Vagina (tissue), 2 donors: ENCODE results near the gene SLAMF9. TPM values are rescaled to one million over a fixed set of nuclear protein-coding genes. Genes with fewer than 3 reads are reported as not detected.

Source experiments
- DNase-seq, 2 donors: peaks; one replicate each; pipeline ENCODE4 v3.0.0-alpha.2; 2017; ENCODE audit errors: extremely low spot score in 2 of 2
- H3K27ac ChIP-seq: fragments of 200-600 bp; sonication (generic); one replicate; pipeline ENCODE4 v1.5.1; 2019
- H3K27me3 ChIP-seq: fragments of 200-600 bp; sonication (generic); one replicate; pipeline ENCODE4 v1.5.1; 2019
- H3K36me3 ChIP-seq, 2 donors: fragments of 200-600 bp; sonication (generic); one replicate each; pipeline ENCODE4 v1.5.1; 2017 to 2019
- H3K4me1 ChIP-seq: fragments of 200-600 bp; sonication (generic); one replicate; pipeline ENCODE4 v1.5.1; 2019
- H3K4me3 ChIP-seq, 2 donors: fragments of 200-600 bp; sonication (generic); 1 replicate in 1 of 2; 2 replicates in 1 of 2; pipeline ENCODE4 v1.5.1; 2016 to 2019
- H3K9me3 ChIP-seq: fragments of 200-600 bp; sonication (generic); one replicate; pipeline ENCODE4 v1.5.1; 2019
- POLR2A ChIP-seq, 2 donors: fragments of 450-650 bp; IDR thresholded peaks; one replicate each; pipeline ENCODE4 v1.6.1; 2017; ENCODE audit warnings: antibody characterized with exemption in 2 of 2, mild to moderate bottlenecking in 2 of 2, moderate library complexity in 2 of 2
- POLR2AphosphoS5 ChIP-seq, 2 donors: sonication (generic); formaldehyde crosslinking; IDR thresholded peaks; one replicate each; pipeline ENCODE4 v1.9.0; 2017; ENCODE audit warnings: antibody characterized with exemption in 2 of 2, mild to moderate bottlenecking in 2 of 2, low read depth in 1 of 2; ENCODE audit not compliant: insufficient read depth in 1 of 2
- intact Hi-C: fragments of 100-400 bp; cut with DNase I; formaldehyde crosslinking; loops from one replicate; pipeline ENCODE4 v1.15.1; 2023
- total RNA-seq: library from RNA; depleted of rRNA; stranded (reverse); fragments of >200 nt; gene quantifications from one replicate; pipeline ENCODE4 v1.2.3, GENCODE V29; 2016
- TF ChIP-seq, protein P1 (sequence below), 3 experiments: fragments of 450-650 bp in 2 of 3; fragments of 200-600 bp in 1 of 3; sonication (generic) in 1 of 3; IDR thresholded peaks; one replicate each; pipeline ENCODE4 v1.5.1; 2017 to 2019; ENCODE audit warnings: antibody characterized with exemption in 3 of 3, mild to moderate bottlenecking in 2 of 3, moderate library complexity in 2 of 3

Gene SLAMF9
- total RNA-seq, 1 donor from 2014 or later: not detected

DNA sequence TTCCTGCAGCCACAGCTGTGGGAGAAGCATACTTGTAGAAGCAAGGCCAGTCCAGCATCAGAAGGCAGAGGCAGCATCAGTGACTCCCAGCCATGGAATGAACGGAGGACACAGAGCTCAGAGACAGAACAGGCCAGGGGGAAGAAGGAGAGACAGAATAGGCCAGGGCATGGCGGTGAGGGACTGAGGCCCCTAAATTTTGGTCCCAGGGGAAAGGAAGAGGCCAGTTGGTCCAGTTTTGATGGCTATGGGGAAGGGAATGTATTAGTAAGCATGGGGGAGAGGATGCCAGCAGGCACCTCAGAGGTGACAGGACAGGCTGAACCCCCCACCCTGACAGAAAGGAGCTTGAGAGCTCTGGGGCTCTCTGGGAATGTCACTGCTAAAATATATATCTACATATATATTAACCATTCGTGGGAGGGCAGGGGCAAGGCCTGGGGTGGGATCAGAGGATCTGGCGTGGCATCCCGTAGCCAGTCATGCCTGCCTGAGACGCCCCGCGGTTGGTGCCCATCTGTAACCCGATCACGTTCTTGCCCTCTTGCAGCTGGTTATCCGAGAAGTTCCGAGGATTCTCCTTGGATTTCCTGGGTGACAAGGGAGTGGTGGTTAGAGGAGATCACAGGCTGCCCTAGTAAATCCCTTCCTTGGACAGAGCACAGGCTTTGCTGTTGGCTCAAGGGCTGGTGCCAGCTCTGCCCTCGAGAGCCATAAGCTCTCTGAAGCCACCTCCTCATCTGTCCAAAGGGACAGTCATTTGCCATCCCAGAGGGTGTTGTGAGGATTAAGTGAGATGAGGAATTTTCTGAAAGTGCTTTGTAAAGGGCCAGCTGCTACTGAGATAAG is 35.5 kb downstream of the SLAMF9 start:
- Histone ChIP-seq H3K4me1 (peaks cover 80% of the 10 kb centered on the region), H3K36me3 (peaks cover 0 to 29% of the 10 kb centered on the region in 2 donors), H3K4me3 (no peak overlapping the region), H3K27ac (no peak overlapping the region), H3K27me3 (no peaks in the 10 kb centered on the region), H3K9me3 (no peaks in the 10 kb centered on the region)
- DNase-seq: no peak
- no peak for TF ChIP-seq POLR2AphosphoS5 (IDR thresholded peaks at IDR 0.05; ENCODE audit: insufficient read depth in 1 of 2, low read depth in 1 of 2)
- TF ChIP-seq, protein P1, sequence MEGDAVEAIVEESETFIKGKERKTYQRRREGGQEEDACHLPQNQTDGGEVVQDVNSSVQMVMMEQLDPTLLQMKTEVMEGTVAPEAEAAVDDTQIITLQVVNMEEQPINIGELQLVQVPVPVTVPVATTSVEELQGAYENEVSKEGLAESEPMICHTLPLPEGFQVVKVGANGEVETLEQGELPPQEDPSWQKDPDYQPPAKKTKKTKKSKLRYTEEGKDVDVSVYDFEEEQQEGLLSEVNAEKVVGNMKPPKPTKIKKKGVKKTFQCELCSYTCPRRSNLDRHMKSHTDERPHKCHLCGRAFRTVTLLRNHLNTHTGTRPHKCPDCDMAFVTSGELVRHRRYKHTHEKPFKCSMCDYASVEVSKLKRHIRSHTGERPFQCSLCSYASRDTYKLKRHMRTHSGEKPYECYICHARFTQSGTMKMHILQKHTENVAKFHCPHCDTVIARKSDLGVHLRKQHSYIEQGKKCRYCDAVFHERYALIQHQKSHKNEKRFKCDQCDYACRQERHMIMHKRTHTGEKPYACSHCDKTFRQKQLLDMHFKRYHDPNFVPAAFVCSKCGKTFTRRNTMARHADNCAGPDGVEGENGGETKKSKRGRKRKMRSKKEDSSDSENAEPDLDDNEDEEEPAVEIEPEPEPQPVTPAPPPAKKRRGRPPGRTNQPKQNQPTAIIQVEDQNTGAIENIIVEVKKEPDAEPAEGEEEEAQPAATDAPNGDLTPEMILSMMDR (IDR thresholded peaks at IDR 0.05): no peak
- no peak for TF ChIP-seq POLR2A (IDR thresholded peaks at IDR 0.05)
- intact Hi-C loops: no loop called here

DNA sequence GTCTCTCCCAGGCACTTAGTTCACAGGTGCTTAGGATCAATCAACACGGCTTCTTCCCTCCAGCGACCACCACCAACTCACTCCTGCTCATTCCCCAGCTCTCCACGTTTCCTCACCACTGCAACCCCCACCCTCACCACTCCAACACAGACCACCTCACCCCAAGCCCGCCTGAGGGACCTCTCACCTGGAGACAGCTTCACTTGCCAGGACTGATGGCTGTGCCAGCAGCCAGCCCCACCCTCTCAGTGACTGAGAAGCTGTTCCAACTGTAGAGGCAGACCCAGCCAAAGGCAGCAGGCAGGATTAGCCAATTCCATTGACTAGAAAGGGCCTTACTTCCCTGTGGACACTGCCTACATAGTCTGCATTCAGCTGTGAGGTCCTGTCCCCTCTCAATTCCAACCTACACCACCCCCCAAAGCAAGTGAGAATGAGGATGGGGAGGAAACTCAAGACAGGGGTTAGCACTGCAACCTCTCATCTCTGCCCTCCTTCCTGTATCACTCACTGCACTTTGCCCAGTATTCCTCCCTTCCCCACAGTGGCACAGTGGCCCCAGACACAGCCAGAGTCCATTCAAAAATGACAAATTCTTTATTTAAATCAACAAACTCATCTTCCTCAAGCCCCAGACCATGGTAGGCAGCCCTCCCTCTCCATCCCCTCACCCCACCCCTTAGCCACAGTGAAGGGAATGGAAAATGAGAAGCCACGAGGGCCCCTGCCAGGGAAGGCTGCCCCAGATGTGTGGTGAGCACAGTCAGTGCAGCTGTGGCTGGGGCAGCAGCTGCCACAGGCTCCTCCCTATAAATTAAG is 36.3 kb downstream of the SLAMF9 start:
- TF ChIP-seq POLR2AphosphoS5 (IDR thresholded peaks at IDR 0.05; ENCODE audit: insufficient read depth in 1 of 2, low read depth in 1 of 2): no peak
- TF ChIP-seq, protein P1 (IDR thresholded peaks at IDR 0.05): no peak
- TF ChIP-seq POLR2A (IDR thresholded peaks at IDR 0.05): no peak
- Histone ChIP-seq H3K36me3 (peaks cover 0 to 29% of the 10 kb centered on the region in 2 donors), H3K9me3 (no peaks in the 10 kb centered on the region), H3K4me1 (peaks cover 78% of the 10 kb centered on the region), H3K27me3 (no peaks in the 10 kb centered on the region), H3K27ac (no peak overlapping the region), H3K4me3 (no peak overlapping the region)
- no peak for DNase-seq
- intact Hi-C loops: no loop called here

DNA sequence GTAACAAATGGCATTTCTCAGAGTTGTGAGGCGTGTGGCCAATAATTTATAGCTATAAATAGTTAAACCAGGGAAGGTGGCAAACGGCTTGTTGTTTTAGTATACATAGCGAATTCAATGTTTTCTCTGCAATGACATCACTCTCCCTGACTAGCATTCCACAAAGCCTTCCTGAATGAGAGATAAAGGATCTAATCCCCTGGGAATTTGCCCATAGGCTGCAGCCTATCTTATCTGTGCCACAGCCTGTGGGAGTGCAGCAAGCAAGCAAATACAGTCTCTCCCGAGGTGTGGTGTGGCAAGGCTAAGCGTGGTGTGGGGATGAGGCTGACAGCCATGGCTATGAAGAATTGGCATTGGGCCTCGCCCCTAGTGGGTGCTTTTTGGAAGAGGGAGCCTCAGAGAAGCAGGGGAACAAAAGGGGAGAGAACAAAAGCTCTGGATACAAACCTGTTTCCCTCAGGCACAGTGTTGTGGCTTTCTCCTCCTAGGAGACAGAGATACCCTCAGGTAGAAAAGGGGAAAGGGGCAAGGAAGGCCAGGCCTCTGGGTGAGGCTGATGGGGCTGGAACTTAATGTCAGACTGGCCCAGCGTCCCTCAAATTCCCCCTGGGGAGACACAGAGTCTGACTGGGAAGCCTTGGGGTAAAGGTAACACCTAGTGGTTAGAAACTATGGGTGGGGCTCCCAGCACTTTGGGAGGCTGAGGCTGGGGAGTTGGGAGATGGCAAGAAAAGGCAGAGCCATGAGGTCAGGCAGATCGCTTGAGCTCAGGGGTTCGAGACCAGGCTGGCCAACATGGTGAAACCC is 37.6 kb downstream of the SLAMF9 start:
- no peak for TF ChIP-seq POLR2A (IDR thresholded peaks at IDR 0.05)
- TF ChIP-seq POLR2AphosphoS5 (IDR thresholded peaks at IDR 0.05; ENCODE audit: insufficient read depth in 1 of 2, low read depth in 1 of 2): no peak
- TF ChIP-seq, protein P1 (IDR thresholded peaks at IDR 0.05): no peak
- intact Hi-C loops: no loop called here
- Histone ChIP-seq H3K27me3 (no peaks in the 10 kb centered on the region), H3K4me1 (peaks cover 65% of the 10 kb centered on the region), H3K4me3 (no peak overlapping the region), H3K9me3 (no peaks in the 10 kb centered on the region), H3K27ac (no peak overlapping the region), H3K36me3 (peaks cover 0 to 29% of the 10 kb centered on the region in 2 donors)
- DNase-seq: no peak

DNA sequence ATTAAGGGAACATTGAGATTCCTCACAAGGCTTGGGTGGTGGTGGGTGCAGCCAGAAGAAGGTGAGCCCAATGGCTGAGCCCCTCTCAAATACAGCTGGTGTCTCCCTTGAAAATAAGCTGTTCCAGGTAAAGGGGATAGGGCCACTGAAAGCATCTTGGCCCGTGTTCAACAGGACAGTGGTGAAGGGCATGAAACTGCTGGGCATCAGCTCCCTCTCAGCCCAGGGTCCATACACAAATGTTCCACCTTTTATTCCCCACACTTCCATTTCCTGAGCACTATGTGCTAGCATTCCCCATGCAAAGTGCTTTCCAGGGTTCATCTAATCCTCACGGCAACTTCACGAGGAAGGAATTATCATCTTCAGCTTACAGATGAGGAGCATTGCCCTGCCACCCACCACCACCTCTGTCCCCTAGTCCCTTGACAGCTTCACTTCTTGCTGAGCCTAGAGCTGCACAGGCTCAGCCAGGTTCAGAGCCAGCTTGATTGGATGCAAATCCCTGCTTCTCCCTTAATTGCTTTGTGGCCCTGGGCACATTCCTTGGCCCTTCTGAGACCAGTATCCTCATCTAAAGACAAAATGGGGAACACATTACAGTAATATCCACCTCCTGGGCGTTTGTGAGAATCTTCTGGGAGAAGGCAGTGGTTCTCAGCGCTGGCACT is 38.3 kb downstream of the SLAMF9 start:
- DNase-seq: no peak
- peaks cover 64% of the 10 kb centered on the region for H3K4me1 ChIP-seq
- TF ChIP-seq, protein P1 (IDR thresholded peaks at IDR 0.05): no peak
- no peaks in the 10 kb centered on the region for H3K9me3 ChIP-seq
- no peak overlapping the region for H3K27ac ChIP-seq
- intact Hi-C loops: no loop called here
- H3K36me3 ChIP-seq: peaks cover 0 to 29% of the 10 kb centered on the region in 2 donors
- H3K4me3 ChIP-seq: no peak overlapping the region
- H3K27me3 ChIP-seq: no peaks in the 10 kb centered on the region
